K562 (cell line): ENCODE results near the gene SLC1A5. TPM values are rescaled to one million over a fixed set of nuclear protein-coding genes. Genes with fewer than 3 reads are reported as not detected.
A peak's percentile ranks its signal among the peaks of the same experiment; 100 is the strongest.

ENCODE experiments used
- AFF4 ChIP-seq: sonication (generic); formaldehyde crosslinking; IDR thresholded peaks from 2 replicates; pipeline ENCODE4 v1.8.0; 2023; ENCODE audit warnings: mild to moderate bottlenecking, missing genetic modification reagents
- CBFA2T2 ChIP-seq: fragments of 450-650 bp; conservative IDR thresholded peaks from 2 replicates; pipeline ENCODE4 v1.6.1; 2017; ENCODE audit warnings: mild to moderate bottlenecking
- CBFA2T3 ChIP-seq: fragments of 450-650 bp; IDR thresholded peaks from 2 replicates; pipeline ENCODE4 v1.6.1; 2017
- CLOCK ChIP-seq: fragments of 250-450 bp; sonication (Bioruptor Pico); IDR thresholded peaks from 2 replicates; pipeline ENCODE4 v1.4.0; 2020; ENCODE audit warnings: mild to moderate bottlenecking, moderate library complexity, borderline replicate concordance
- CTBP1 ChIP-seq: fragments of 450-650 bp; IDR thresholded peaks from 2 replicates; pipeline ENCODE4 v1.6.1; 2016; ENCODE audit warnings: borderline replicate concordance
- PCBP1 ChIP-seq: fragments of 200-400 bp; formaldehyde crosslinking; IDR thresholded peaks from 2 replicates; pipeline ENCODE4 v1.6.1; 2018; ENCODE audit warnings: mild to moderate bottlenecking, low read depth, low read length; ENCODE audit not compliant: poor library complexity, severe bottlenecking
- POLR2G ChIP-seq: fragments of 200-400 bp; formaldehyde crosslinking; IDR thresholded peaks from 2 replicates; pipeline ENCODE4 v1.6.1; 2017; ENCODE audit warnings: low read depth, mild to moderate bottlenecking, antibody characterized with exemption, low read length, moderate library complexity
- RNF219 ChIP-seq: fragments of 250-450 bp; sonication (Bioruptor Pico); IDR thresholded peaks from 2 replicates; pipeline ENCODE4 v1.5.0; 2022; ENCODE audit warnings: mild to moderate bottlenecking
- RREB1 ChIP-seq: fragments of 250-450 bp; sonication (Bioruptor Pico); IDR thresholded peaks from 2 replicates; pipeline ENCODE4 v1.4.0; 2020
- SIRT6 ChIP-seq: IDR thresholded peaks from one replicate; pipeline ENCODE4 v1.6.1; 2012; ENCODE audit warnings: low read depth, mild to moderate bottlenecking, control low read depth, inconsistent platforms, low read length, moderate library complexity
- ZNF143 ChIP-seq: sonication (generic); formaldehyde crosslinking; IDR thresholded peaks from 2 replicates; pipeline ENCODE4 v1.9.0; 2022; ENCODE audit warnings: mild to moderate bottlenecking, missing genetic modification reagents
- ZNF174 ChIP-seq: fragments of 250-450 bp; sonication (Bioruptor Pico); IDR thresholded peaks from 2 replicates; pipeline ENCODE4 v1.4.0; 2020; ENCODE audit warnings: mild to moderate bottlenecking
- polyA plus RNA-seq, 8 experiments: library from polyadenylated mRNA; depleted of rRNA in 4 of 8; stranded (reverse) in 5 of 8; unstranded in 3 of 8; fragments of >200 nt; fragmentation: Nextera tagmentation in 2 of 8; fragmentation: Illumina TruSeq in 1 of 8; extraction: Ambion mirVana in 2 of 8; extraction: Trizol in 1 of 8; gene quantifications; 2 replicates each; pipeline versions ENCODE4 v1.2.1 to v1.2.3, GENCODE V29; 2011 to 2014; ENCODE audit warnings: inconsistent platforms in 1 of 8, missing spikeins in 1 of 8
- total RNA-seq, 7 experiments: library from RNA; depleted of rRNA in 6 of 7; stranded (reverse); fragments of >200 nt in 6 of 7; fragmentation: Illumina TruSeq in 2 of 7; extraction: Trizol in 2 of 7; gene quantifications; 2 replicates each; pipeline versions ENCODE4 v1.2.1 to v1.2.3, GENCODE V29; 2011 to 2021; ENCODE audit warnings: low replicate concordance in 1 of 7

Gene SLC1A5
- total and polyA plus RNA-seq, 9 of the 15 experiments (the other 6 are each of a cell fraction or from before 2014, with no cell fraction given), result 31.2 to 417 (median 134) TPM

GRCh38 chr19:46784262-46785053 is 3.9 kb downstream of the SLC1A5 start (continued):
- TF ChIP-seq CLOCK (CRISPR knock-in tag) (no peak), ZNF174 (CRISPR knock-in tag) (no peak), PCBP1 (peak; percentile 46), CBFA2T2 (no peak), ZNF143 (CRISPR knock-in tag) (peak; percentile 68), SIRT6 (peak; percentile 80), POLR2G (peak; percentile 97), CTBP1 (0 out of 2 replicates have a peak, but pooled peaks have one; percentile 67), AFF4 (peak; percentile 85; the same call in 1 of the 2 replicates), CBFA2T3 (no peak), RREB1 (CRISPR knock-in tag) (0 out of 2 replicates have a peak, but pooled peaks have one; percentile 16), RNF219 (CRISPR knock-in tag) (no peak)
